WTC11 (cell line): ENCODE data around the gene PXN. TPM values are rescaled to one million over a fixed set of nuclear protein-coding genes. Genes with fewer than 3 reads are reported as not detected.

Experiments
- ATAC-seq: fragments of 200-7000 bp; cut with Tn5 transposase; 2 replicates; pipeline ENCODE4 v1.10.0; 2021; ENCODE audit warnings: mild to moderate bottlenecking, moderate library complexity
- CTCF ChIA-PET: fragments of 300-600 bp; sonication (Branson Sonifier 250); formaldehyde crosslinking; loops from one replicate; lab custom pipeline; 2021; ENCODE audit warnings: antibody characterized with exemption; lab: Charles Lee
- POLR2A ChIA-PET: fragments of 350-600 bp; sonication (Branson Sonifier 250); formaldehyde crosslinking; loops from one replicate; lab custom pipeline; 2021; ENCODE audit warnings: antibody characterized with exemption; lab: Charles Lee
- DNase-seq: peaks from one replicate; pipeline ENCODE4 v3.0.0; 2021; ENCODE audit warnings: low spot score
- H3K27ac Mint-ChIP-seq: 2 replicates; pipeline ENCODE4 v1.8.0; 2021; ENCODE audit warnings: mixed read lengths
- H3K27me3 Mint-ChIP-seq: 2 replicates; pipeline ENCODE4 v1.8.0; 2021; ENCODE audit warnings: low read depth, mild to moderate bottlenecking, moderate library complexity, mixed read lengths
- H3K36me3 Mint-ChIP-seq: 2 replicates; pipeline ENCODE4 v1.8.0; 2021; ENCODE audit warnings: mixed read lengths
- H3K4me1 Mint-ChIP-seq: 2 replicates; pipeline ENCODE4 v1.8.0; 2022; ENCODE audit warnings: mixed read lengths
- H3K4me3 Mint-ChIP-seq: 2 replicates; pipeline ENCODE4 v1.8.0; 2021; ENCODE audit warnings: mild to moderate bottlenecking, moderate library complexity, mixed read lengths
- H3K9me3 Mint-ChIP-seq: 2 replicates; pipeline ENCODE4 v1.8.0; 2021; ENCODE audit warnings: mixed read lengths
- ATF1 ChIP-seq: sonication (generic); formaldehyde crosslinking; IDR thresholded peaks from 2 replicates; pipeline ENCODE4 v1.8.1; 2023; ENCODE audit warnings: mild to moderate bottlenecking, moderate library complexity, missing genetic modification reagents
- EMX1 ChIP-seq: fragments of 250-450 bp; sonication (Bioruptor Pico); IDR thresholded peaks from 2 replicates; pipeline ENCODE4 v1.8.0; 2021; ENCODE audit warnings: mild to moderate bottlenecking
- FOXJ3 ChIP-seq: sonication (generic); formaldehyde crosslinking; IDR thresholded peaks from 2 replicates; pipeline ENCODE4 v1.9.0; 2021; ENCODE audit warnings: missing genetic modification reagents, mild to moderate bottlenecking, borderline replicate concordance
- HMGA2 ChIP-seq: fragments of 250-450 bp; sonication (Bioruptor Pico); IDR thresholded peaks from 2 replicates; pipeline ENCODE4 v1.4.0; 2021; ENCODE audit warnings: mild to moderate bottlenecking, moderate library complexity
- IRF2 ChIP-seq: sonication (generic); formaldehyde crosslinking; IDR thresholded peaks from 2 replicates; pipeline ENCODE4 v1.8.0; 2022; ENCODE audit warnings: low read depth, missing genetic modification reagents, borderline replicate concordance
- JAZF1 ChIP-seq: fragments of 250-450 bp; sonication (Bioruptor Pico); IDR thresholded peaks from 2 replicates; pipeline ENCODE4 v1.9.0; 2021; ENCODE audit warnings: moderate library complexity, mild to moderate bottlenecking, inconsistent platforms
- NFATC4 ChIP-seq: fragments of 250-450 bp; sonication (Bioruptor Pico); IDR thresholded peaks from 2 replicates; pipeline ENCODE4 v1.9.0; 2021; ENCODE audit warnings: mild to moderate bottlenecking
- RORB ChIP-seq: fragments of 250-450 bp; sonication (Bioruptor Pico); IDR thresholded peaks from 2 replicates; pipeline ENCODE4 v1.9.0; 2021; ENCODE audit warnings: mild to moderate bottlenecking
- ZNF423 ChIP-seq: fragments of 250-450 bp; sonication (Bioruptor Pico); IDR thresholded peaks from 2 replicates; pipeline ENCODE4 v2.1.2; 2022; ENCODE audit warnings: mild to moderate bottlenecking, moderate library complexity
- total RNA-seq: library from RNA; stranded (reverse); gene quantifications from 3 replicates; pipeline ENCODE4 v1.2.3, GENCODE V29; 2021
- TF ChIP-seq, protein P1 (sequence below): fragments of 250-450 bp; sonication (Bioruptor Pico); IDR thresholded peaks from 2 replicates; pipeline ENCODE4 v1.9.0; 2021; ENCODE audit warnings: mild to moderate bottlenecking, borderline replicate concordance
- TF ChIP-seq, protein P2 (sequence below): sonication (generic); formaldehyde crosslinking; IDR thresholded peaks from 2 replicates; pipeline ENCODE4 v1.8.0; 2023; ENCODE audit warnings: missing genetic modification reagents, mild to moderate bottlenecking, borderline replicate concordance
- TF ChIP-seq, protein P3 (sequence below): fragments of 250-450 bp; sonication (Bioruptor Pico); IDR thresholded peaks from 2 replicates; pipeline ENCODE4 v1.9.0; 2021; ENCODE audit warnings: mild to moderate bottlenecking
- TF ChIP-seq, protein P4 (sequence below): sonication (generic); formaldehyde crosslinking; IDR thresholded peaks from 2 replicates; pipeline ENCODE4 v1.8.1; 2022; ENCODE audit warnings: low read depth, mild to moderate bottlenecking, moderate library complexity, missing genetic modification reagents, borderline replicate concordance
- TF ChIP-seq, protein P5 (sequence below): sonication (generic); formaldehyde crosslinking; conservative IDR thresholded peaks from 2 replicates; pipeline ENCODE4 v1.8.1; 2022; ENCODE audit warnings: mild to moderate bottlenecking, missing genetic modification reagents
- TF ChIP-seq, protein P6 (sequence below): sonication (generic); formaldehyde crosslinking; conservative IDR thresholded peaks from 2 replicates; pipeline ENCODE4 v1.8.1; 2023; ENCODE audit warnings: mild to moderate bottlenecking, low read depth, missing genetic modification reagents, moderate library complexity
- TF ChIP-seq, protein P7 (sequence below): fragments of 200-600 bp; IDR thresholded peaks from 2 replicates; pipeline ENCODE4 v1.8.0; 2022; ENCODE audit warnings: antibody characterized with exemption
- TF ChIP-seq, protein P8 (sequence below): sonication (generic); formaldehyde crosslinking; IDR thresholded peaks from 2 replicates; pipeline ENCODE4 v1.8.0; 2023; ENCODE audit warnings: missing genetic modification reagents

The PXN gene
- total RNA-seq, 1 experiment from 2014 or later = 132 TPM

DNA sequence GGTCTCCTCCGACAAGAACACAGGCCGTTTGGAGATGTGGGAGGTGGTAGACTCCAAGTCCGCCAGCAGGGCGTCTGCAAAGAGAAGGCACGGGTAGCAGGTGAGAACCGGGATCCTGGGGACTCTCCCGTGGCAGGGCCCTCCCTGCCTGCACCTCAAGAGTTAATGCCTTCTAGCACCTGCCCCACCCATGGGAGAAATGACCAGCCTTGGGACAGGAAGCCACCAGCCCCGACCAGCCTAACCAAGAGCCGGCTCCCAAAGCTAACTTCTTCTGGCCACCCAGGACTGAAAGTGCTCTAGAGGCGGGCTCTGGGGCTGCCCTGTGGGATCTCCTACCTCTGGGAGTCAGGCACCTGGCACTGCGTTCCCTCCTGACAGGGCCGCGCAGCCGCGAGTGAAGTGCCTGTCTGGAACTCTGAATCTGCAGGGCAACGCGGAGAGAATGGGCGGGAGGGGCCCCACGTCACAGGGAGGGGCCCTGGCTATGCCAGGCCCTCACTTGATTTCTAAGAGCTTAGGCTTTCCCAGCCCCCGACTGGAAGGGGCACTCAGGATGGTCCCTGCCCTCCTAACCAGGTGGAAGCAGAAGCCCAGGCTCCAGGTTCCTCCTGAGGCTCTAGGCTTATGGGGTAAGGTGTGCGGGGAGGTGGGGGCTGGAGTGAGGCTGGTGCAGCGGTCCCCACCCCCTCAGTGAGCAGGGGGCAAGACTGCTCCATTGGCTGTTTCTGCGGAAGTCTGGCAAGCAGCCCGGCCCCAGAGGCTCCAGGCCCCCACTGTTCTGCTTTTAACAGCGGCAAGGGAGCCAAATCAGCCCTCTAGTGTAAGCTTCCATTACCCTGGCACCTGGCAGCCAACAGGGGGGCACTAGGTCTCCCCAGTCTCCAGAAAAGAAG, 41.0 kb downstream of the PXN start:
- Mint-ChIP-seq H3K27me3 (no peaks in the 10 kb centered on the region; the same call in 1 of the 2 replicates), H3K9me3 (no peaks in the 10 kb centered on the region), H3K4me1 (peaks cover 41% of the 10 kb centered on the region), H3K27ac (no peak overlapping the region), H3K36me3 (peaks cover 25% of the 10 kb centered on the region), H3K4me3 (no peak overlapping the region)
- ATAC-seq (no peak), DNase-seq (no peak)
- ChIA-PET CTCF (interaction anchor here (5.3 to 10.5 kb wide), 2 partner anchors 23 to 34 kb away, joined by 86 to 717 read pairs; partner anchors contain the start of genes PXN and RPLP0), POLR2A (interaction anchor here (1.1 to 1.7 kb wide), 2 partner anchors 23 to 67 kb away, joined by 4 to 8 read pairs; partner anchors contain the start of genes RNU4-2 and RPLP0)
- TF ChIP-seq HMGA2 = no peak
- no peak for TF ChIP-seq RORB (CRISPR knock-in tag)
- TF ChIP-seq, protein P1, sequence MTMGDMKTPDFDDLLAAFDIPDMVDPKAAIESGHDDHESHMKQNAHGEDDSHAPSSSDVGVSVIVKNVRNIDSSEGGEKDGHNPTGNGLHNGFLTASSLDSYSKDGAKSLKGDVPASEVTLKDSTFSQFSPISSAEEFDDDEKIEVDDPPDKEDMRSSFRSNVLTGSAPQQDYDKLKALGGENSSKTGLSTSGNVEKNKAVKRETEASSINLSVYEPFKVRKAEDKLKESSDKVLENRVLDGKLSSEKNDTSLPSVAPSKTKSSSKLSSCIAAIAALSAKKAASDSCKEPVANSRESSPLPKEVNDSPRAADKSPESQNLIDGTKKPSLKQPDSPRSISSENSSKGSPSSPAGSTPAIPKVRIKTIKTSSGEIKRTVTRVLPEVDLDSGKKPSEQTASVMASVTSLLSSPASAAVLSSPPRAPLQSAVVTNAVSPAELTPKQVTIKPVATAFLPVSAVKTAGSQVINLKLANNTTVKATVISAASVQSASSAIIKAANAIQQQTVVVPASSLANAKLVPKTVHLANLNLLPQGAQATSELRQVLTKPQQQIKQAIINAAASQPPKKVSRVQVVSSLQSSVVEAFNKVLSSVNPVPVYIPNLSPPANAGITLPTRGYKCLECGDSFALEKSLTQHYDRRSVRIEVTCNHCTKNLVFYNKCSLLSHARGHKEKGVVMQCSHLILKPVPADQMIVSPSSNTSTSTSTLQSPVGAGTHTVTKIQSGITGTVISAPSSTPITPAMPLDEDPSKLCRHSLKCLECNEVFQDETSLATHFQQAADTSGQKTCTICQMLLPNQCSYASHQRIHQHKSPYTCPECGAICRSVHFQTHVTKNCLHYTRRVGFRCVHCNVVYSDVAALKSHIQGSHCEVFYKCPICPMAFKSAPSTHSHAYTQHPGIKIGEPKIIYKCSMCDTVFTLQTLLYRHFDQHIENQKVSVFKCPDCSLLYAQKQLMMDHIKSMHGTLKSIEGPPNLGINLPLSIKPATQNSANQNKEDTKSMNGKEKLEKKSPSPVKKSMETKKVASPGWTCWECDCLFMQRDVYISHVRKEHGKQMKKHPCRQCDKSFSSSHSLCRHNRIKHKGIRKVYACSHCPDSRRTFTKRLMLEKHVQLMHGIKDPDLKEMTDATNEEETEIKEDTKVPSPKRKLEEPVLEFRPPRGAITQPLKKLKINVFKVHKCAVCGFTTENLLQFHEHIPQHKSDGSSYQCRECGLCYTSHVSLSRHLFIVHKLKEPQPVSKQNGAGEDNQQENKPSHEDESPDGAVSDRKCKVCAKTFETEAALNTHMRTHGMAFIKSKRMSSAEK (CRISPR knock-in tag) = no peak
- TF ChIP-seq, protein P2, sequence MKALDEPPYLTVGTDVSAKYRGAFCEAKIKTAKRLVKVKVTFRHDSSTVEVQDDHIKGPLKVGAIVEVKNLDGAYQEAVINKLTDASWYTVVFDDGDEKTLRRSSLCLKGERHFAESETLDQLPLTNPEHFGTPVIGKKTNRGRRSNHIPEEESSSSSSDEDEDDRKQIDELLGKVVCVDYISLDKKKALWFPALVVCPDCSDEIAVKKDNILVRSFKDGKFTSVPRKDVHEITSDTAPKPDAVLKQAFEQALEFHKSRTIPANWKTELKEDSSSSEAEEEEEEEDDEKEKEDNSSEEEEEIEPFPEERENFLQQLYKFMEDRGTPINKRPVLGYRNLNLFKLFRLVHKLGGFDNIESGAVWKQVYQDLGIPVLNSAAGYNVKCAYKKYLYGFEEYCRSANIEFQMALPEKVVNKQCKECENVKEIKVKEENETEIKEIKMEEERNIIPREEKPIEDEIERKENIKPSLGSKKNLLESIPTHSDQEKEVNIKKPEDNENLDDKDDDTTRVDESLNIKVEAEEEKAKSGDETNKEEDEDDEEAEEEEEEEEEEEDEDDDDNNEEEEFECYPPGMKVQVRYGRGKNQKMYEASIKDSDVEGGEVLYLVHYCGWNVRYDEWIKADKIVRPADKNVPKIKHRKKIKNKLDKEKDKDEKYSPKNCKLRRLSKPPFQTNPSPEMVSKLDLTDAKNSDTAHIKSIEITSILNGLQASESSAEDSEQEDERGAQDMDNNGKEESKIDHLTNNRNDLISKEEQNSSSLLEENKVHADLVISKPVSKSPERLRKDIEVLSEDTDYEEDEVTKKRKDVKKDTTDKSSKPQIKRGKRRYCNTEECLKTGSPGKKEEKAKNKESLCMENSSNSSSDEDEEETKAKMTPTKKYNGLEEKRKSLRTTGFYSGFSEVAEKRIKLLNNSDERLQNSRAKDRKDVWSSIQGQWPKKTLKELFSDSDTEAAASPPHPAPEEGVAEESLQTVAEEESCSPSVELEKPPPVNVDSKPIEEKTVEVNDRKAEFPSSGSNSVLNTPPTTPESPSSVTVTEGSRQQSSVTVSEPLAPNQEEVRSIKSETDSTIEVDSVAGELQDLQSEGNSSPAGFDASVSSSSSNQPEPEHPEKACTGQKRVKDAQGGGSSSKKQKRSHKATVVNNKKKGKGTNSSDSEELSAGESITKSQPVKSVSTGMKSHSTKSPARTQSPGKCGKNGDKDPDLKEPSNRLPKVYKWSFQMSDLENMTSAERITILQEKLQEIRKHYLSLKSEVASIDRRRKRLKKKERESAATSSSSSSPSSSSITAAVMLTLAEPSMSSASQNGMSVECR = no peak
- TF ChIP-seq, protein P3, sequence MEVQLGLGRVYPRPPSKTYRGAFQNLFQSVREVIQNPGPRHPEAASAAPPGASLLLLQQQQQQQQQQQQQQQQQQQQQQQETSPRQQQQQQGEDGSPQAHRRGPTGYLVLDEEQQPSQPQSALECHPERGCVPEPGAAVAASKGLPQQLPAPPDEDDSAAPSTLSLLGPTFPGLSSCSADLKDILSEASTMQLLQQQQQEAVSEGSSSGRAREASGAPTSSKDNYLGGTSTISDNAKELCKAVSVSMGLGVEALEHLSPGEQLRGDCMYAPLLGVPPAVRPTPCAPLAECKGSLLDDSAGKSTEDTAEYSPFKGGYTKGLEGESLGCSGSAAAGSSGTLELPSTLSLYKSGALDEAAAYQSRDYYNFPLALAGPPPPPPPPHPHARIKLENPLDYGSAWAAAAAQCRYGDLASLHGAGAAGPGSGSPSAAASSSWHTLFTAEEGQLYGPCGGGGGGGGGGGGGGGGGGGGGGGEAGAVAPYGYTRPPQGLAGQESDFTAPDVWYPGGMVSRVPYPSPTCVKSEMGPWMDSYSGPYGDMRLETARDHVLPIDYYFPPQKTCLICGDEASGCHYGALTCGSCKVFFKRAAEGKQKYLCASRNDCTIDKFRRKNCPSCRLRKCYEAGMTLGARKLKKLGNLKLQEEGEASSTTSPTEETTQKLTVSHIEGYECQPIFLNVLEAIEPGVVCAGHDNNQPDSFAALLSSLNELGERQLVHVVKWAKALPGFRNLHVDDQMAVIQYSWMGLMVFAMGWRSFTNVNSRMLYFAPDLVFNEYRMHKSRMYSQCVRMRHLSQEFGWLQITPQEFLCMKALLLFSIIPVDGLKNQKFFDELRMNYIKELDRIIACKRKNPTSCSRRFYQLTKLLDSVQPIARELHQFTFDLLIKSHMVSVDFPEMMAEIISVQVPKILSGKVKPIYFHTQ (CRISPR knock-in tag) = no peak
- TF ChIP-seq ZNF423 (CRISPR knock-in tag) = no peak
- TF ChIP-seq, protein P4, sequence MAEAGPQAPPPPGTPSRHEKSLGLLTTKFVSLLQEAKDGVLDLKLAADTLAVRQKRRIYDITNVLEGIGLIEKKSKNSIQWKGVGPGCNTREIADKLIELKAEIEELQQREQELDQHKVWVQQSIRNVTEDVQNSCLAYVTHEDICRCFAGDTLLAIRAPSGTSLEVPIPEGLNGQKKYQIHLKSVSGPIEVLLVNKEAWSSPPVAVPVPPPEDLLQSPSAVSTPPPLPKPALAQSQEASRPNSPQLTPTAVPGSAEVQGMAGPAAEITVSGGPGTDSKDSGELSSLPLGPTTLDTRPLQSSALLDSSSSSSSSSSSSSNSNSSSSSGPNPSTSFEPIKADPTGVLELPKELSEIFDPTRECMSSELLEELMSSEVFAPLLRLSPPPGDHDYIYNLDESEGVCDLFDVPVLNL (CRISPR knock-in tag) = no peak
- no peak for TF ChIP-seq EMX1 (CRISPR knock-in tag)
- TF ChIP-seq, protein P5, sequence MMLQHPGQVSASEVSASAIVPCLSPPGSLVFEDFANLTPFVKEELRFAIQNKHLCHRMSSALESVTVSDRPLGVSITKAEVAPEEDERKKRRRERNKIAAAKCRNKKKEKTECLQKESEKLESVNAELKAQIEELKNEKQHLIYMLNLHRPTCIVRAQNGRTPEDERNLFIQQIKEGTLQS (CRISPR knock-in tag) = no peak
- no peak for TF ChIP-seq JAZF1 (CRISPR knock-in tag)
- TF ChIP-seq IRF2 = no peak
- TF ChIP-seq FOXJ3 (CRISPR knock-in tag) = no peak
- TF ChIP-seq, protein P6, sequence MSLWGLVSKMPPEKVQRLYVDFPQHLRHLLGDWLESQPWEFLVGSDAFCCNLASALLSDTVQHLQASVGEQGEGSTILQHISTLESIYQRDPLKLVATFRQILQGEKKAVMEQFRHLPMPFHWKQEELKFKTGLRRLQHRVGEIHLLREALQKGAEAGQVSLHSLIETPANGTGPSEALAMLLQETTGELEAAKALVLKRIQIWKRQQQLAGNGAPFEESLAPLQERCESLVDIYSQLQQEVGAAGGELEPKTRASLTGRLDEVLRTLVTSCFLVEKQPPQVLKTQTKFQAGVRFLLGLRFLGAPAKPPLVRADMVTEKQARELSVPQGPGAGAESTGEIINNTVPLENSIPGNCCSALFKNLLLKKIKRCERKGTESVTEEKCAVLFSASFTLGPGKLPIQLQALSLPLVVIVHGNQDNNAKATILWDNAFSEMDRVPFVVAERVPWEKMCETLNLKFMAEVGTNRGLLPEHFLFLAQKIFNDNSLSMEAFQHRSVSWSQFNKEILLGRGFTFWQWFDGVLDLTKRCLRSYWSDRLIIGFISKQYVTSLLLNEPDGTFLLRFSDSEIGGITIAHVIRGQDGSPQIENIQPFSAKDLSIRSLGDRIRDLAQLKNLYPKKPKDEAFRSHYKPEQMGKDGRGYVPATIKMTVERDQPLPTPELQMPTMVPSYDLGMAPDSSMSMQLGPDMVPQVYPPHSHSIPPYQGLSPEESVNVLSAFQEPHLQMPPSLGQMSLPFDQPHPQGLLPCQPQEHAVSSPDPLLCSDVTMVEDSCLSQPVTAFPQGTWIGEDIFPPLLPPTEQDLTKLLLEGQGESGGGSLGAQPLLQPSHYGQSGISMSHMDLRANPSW (CRISPR knock-in tag) = no peak
- TF ChIP-seq, protein P7, sequence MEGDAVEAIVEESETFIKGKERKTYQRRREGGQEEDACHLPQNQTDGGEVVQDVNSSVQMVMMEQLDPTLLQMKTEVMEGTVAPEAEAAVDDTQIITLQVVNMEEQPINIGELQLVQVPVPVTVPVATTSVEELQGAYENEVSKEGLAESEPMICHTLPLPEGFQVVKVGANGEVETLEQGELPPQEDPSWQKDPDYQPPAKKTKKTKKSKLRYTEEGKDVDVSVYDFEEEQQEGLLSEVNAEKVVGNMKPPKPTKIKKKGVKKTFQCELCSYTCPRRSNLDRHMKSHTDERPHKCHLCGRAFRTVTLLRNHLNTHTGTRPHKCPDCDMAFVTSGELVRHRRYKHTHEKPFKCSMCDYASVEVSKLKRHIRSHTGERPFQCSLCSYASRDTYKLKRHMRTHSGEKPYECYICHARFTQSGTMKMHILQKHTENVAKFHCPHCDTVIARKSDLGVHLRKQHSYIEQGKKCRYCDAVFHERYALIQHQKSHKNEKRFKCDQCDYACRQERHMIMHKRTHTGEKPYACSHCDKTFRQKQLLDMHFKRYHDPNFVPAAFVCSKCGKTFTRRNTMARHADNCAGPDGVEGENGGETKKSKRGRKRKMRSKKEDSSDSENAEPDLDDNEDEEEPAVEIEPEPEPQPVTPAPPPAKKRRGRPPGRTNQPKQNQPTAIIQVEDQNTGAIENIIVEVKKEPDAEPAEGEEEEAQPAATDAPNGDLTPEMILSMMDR = no peak
- no peak for TF ChIP-seq NFATC4
- TF ChIP-seq, protein P8, sequence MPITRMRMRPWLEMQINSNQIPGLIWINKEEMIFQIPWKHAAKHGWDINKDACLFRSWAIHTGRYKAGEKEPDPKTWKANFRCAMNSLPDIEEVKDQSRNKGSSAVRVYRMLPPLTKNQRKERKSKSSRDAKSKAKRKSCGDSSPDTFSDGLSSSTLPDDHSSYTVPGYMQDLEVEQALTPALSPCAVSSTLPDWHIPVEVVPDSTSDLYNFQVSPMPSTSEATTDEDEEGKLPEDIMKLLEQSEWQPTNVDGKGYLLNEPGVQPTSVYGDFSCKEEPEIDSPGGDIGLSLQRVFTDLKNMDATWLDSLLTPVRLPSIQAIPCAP (CRISPR knock-in tag) = no peak
- no peak for TF ChIP-seq ATF1
